H9 (cell line): ENCODE measurements around the gene KIF6. TPM values are rescaled to one million over a fixed set of nuclear protein-coding genes. Genes with fewer than 3 reads are reported as not detected.

ENCODE experiments used
- DNase-seq: peaks from one replicate; pipeline ENCODE4 v3.0.0-alpha.2; 2017
- H2AFZ ChIP-seq: one replicate; pipeline ENCODE4 v1.6.1; 2013; ENCODE audit warnings: mild to moderate bottlenecking, low read length, control low read depth, moderate library complexity
- H2AK5ac ChIP-seq: 2 replicates; pipeline ENCODE4 v1.6.1; 2013; ENCODE audit warnings: low read length, control low read depth, mixed read lengths; ENCODE audit not compliant: insufficient read length
- H2BK120ac ChIP-seq: one replicate; pipeline ENCODE4 v1.6.1; 2013; ENCODE audit warnings: low read depth, mild to moderate bottlenecking, low read length, control low read depth, inconsistent platforms; ENCODE audit not compliant: poor library complexity, severe bottlenecking
- H2BK12ac ChIP-seq: 2 replicates; pipeline ENCODE4 v1.6.1; 2013; ENCODE audit warnings: low read length, control low read depth, mixed read lengths, low read depth; ENCODE audit not compliant: insufficient read length
- H2BK15ac ChIP-seq: 2 replicates; pipeline ENCODE4 v1.6.1; 2013; ENCODE audit warnings: low read depth, low read length, control low read depth
- H2BK20ac ChIP-seq: one replicate; pipeline ENCODE4 v1.6.1; 2013; ENCODE audit warnings: low read depth, mild to moderate bottlenecking, low read length, control low read depth, inconsistent platforms; ENCODE audit not compliant: poor library complexity, severe bottlenecking
- H2BK5ac ChIP-seq: 2 replicates; pipeline ENCODE4 v1.6.1; 2013; ENCODE audit warnings: low read length, control low read depth, mixed read lengths; ENCODE audit not compliant: insufficient read length
- H3K14ac ChIP-seq: 2 replicates; pipeline ENCODE4 v1.6.1; 2013; ENCODE audit warnings: low read length, control low read depth; ENCODE audit not compliant: insufficient read depth
- H3K18ac ChIP-seq: 2 replicates; pipeline ENCODE4 v1.6.1; 2013; ENCODE audit warnings: low read depth, mild to moderate bottlenecking, mixed read lengths, low read length, control low read depth; ENCODE audit not compliant: insufficient read length
- H3K23ac ChIP-seq: 2 replicates; pipeline ENCODE4 v1.6.1; 2013; ENCODE audit warnings: low read length, control low read depth, mixed read lengths, low read depth; ENCODE audit not compliant: insufficient read length
- H3K23me2 ChIP-seq: 2 replicates; pipeline ENCODE4 v1.6.1; 2013; ENCODE audit warnings: low read depth, mild to moderate bottlenecking, mixed read lengths, low read length, control low read depth; ENCODE audit not compliant: insufficient read length, poor library complexity, severe bottlenecking
- H3K27ac ChIP-seq: 2 replicates; pipeline ENCODE4 v1.5.1; 2013; ENCODE audit warnings: low read length, control low read depth, mixed read lengths, low read depth; ENCODE audit not compliant: insufficient read length
- H3K27me3 ChIP-seq: 2 replicates; pipeline ENCODE4 v1.6.1; 2013; ENCODE audit warnings: low read length, control low read depth, inconsistent platforms; ENCODE audit not compliant: insufficient read depth
- H3K4ac ChIP-seq: 2 replicates; pipeline ENCODE4 v1.6.1; 2013; ENCODE audit warnings: low read depth, mild to moderate bottlenecking, control low read depth, inconsistent platforms, low read length, moderate library complexity
- H3K4me1 ChIP-seq: 2 replicates; pipeline ENCODE4 v1.6.1; 2013; ENCODE audit warnings: low read length, control low read depth, inconsistent platforms; ENCODE audit not compliant: insufficient read depth
- H3K4me2 ChIP-seq: 2 replicates; pipeline ENCODE4 v1.6.1; 2013; ENCODE audit warnings: low read length, control low read depth, mixed read lengths; ENCODE audit not compliant: insufficient read length, insufficient read depth
- H3K56ac ChIP-seq: 2 replicates; pipeline ENCODE4 v1.6.1; 2013; ENCODE audit warnings: low read depth, mild to moderate bottlenecking, mixed read lengths, low read length, control low read depth; ENCODE audit not compliant: insufficient read length
- H3K79me1 ChIP-seq: 2 replicates; pipeline ENCODE4 v1.6.1; 2013; ENCODE audit warnings: low read depth, mild to moderate bottlenecking, moderate library complexity, low read length, control low read depth, inconsistent platforms; ENCODE audit not compliant: insufficient read depth, poor library complexity, severe bottlenecking
- H3K79me2 ChIP-seq: 2 replicates; pipeline ENCODE4 v1.6.1; 2013; ENCODE audit warnings: low read length, control low read depth, inconsistent platforms; ENCODE audit not compliant: insufficient read depth
- H3K9ac ChIP-seq: 2 replicates; pipeline ENCODE4 v1.6.1; 2013; ENCODE audit warnings: low read length, control low read depth, mixed read lengths; ENCODE audit not compliant: insufficient read length; ENCODE audit errors: extremely low read depth
- H3K9me3 ChIP-seq: one replicate; pipeline ENCODE4 v1.6.1; 2013; ENCODE audit warnings: low read depth, low read length, inconsistent platforms; ENCODE audit not compliant: control insufficient read depth
- H3T11ph ChIP-seq: one replicate; pipeline ENCODE4 v1.6.1; 2013; ENCODE audit warnings: mild to moderate bottlenecking, low read length, control low read depth, inconsistent platforms
- H4K20me1 ChIP-seq: one replicate; pipeline ENCODE4 v1.6.1; 2013; ENCODE audit not compliant: control insufficient read depth, insufficient read length, insufficient read depth
- H4K5ac ChIP-seq: 2 replicates; pipeline ENCODE4 v1.6.1; 2013; ENCODE audit warnings: low read depth, mild to moderate bottlenecking, mixed read lengths, low read length, control low read depth; ENCODE audit not compliant: insufficient read length
- H4K8ac ChIP-seq: replicated peaks from 2 replicates; pipeline ENCODE4 v1.6.1; 2013; ENCODE audit warnings: low read length, control low read depth, mixed read lengths, low read depth; ENCODE audit not compliant: insufficient read length
- H4K91ac ChIP-seq: 2 replicates; pipeline ENCODE4 v1.6.1; 2013; ENCODE audit warnings: low read depth, mild to moderate bottlenecking, moderate library complexity, mixed read lengths, low read length, control low read depth; ENCODE audit not compliant: insufficient read length
- H3K27ac Mint-ChIP-seq, 3 experiments: 2 replicates in 2 of 3; 3 replicates in 1 of 3; pipeline ENCODE4 v1.8.0; 2020 to 2021; ENCODE audit warnings: mixed read lengths in 3 of 3, mild to moderate bottlenecking in 1 of 3, moderate library complexity in 1 of 3
- H3K27me3 Mint-ChIP-seq: 2 replicates; pipeline ENCODE4 v1.8.0; 2021; ENCODE audit warnings: low read depth, mild to moderate bottlenecking, moderate library complexity, mixed read lengths
- H3K36me3 Mint-ChIP-seq, 3 experiments: 2 replicates in 2 of 3; 3 replicates in 1 of 3; pipeline ENCODE4 v1.8.0; 2020 to 2021; ENCODE audit warnings: low read depth in 3 of 3, mixed read lengths in 3 of 3; ENCODE audit not compliant: insufficient read depth in 1 of 3
- H3K4me1 Mint-ChIP-seq, 2 experiments: 2 replicates each; pipeline ENCODE4 v1.8.0; 2020; ENCODE audit warnings: mixed read lengths in 2 of 2
- H3K4me3 Mint-ChIP-seq, 2 experiments: 2 replicates in 1 of 2; 3 replicates in 1 of 2; pipeline ENCODE4 v1.8.0; 2020 to 2021; ENCODE audit warnings: mild to moderate bottlenecking in 2 of 2, mixed read lengths in 2 of 2, moderate library complexity in 1 of 2
- H3K9me3 Mint-ChIP-seq, 2 experiments: 2 replicates in 1 of 2; 3 replicates in 1 of 2; pipeline ENCODE4 v1.8.0; 2020; ENCODE audit warnings: mild to moderate bottlenecking in 2 of 2, mixed read lengths in 2 of 2, moderate library complexity in 1 of 2
- WGBS: extraction: QIAGEN DNeasy Blood & Tissue Kit; methylation state at CpG from one replicate; pipeline ENCODE4 v1.1.7; 2013; ENCODE audit warnings: missing lambda C conversion rate, low lambda C conversion rate, mixed read lengths; ENCODE audit not compliant: insufficient read length; ENCODE audit errors: extremely low coverage; 5-methylcytosine and 5-hydroxymethylcytosine counted together
- total RNA-seq: library from RNA; stranded (reverse); gene quantifications from 2 replicates; pipeline ENCODE4 v1.2.1, GENCODE V29; 2021
- TF ChIP-seq, protein P1 (sequence below): fragments of 200-600 bp; sonication (generic); conservative IDR thresholded peaks from 3 replicates; pipeline ENCODE4 v1.8.0; 2021; ENCODE audit warnings: antibody characterized with exemption, mild to moderate bottlenecking

Gene KIF6
- total RNA-seq, 1 experiment from 2014 or later = 0.63 TPM

DNA sequence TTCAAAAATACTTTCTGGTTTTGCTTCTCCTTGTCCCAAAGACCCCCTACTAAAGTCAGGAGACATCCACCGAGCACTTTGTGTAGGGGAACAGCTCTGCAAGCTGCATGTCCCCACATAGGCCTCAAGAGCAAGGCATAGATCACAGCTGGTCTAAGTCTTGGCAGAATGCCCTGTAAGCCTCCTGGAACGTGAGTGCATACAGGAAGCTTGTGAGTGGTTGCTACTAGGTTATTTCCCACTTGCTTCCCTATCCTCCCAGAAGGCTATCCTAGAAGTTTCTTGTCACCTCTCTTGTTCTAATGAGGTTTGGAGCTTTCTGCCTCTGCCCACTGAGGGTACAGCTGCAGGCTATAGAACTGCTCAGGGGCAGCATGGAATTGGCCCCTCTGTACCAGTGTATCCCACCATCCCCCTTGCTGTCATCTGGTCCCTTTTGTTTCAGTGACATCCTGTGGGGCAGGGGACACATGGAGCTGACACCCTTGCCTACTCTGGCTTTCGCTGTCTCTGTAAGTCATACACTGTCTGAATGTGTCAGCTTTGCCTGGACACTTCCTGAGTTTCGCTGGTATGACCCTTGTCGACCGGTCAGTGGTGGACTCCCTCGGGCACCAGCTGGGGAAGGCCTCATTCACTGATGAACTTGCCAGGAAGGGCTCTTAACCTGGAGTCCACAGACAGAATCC, 367.1 kb downstream of the KIF6 start:
- Mint-ChIP-seq H3K4me3 (no peak overlapping the region), H3K27me3 (peaks cover 15% of the 10 kb centered on the region), H3K9me3 (no peaks in the 10 kb centered on the region), H3K4me1 (peaks cover 6 to 11% of the 10 kb centered on the region in 2 experiments), H3K36me3 (no peaks in the 10 kb centered on the region), H3K27ac (no peak overlapping the region)
- H3K23ac ChIP-seq = no peak overlapping the region
- no peaks in the 10 kb centered on the region for H3K79me2 ChIP-seq
- no CpG with 5 or more reads among the region's 7 CpGs for WGBS
- H2BK15ac ChIP-seq = no peak overlapping the region
- H2AK5ac ChIP-seq = no peak overlapping the region
- H3K56ac ChIP-seq = no peak overlapping the region
- H4K91ac ChIP-seq = no peak overlapping the region
- H3K14ac ChIP-seq = no peak overlapping the region
- H4K8ac ChIP-seq = no peak overlapping the region
- no peak overlapping the region for H3T11ph ChIP-seq
- no peaks in the 10 kb centered on the region for H3K27me3 ChIP-seq
- H2BK120ac ChIP-seq = no peak overlapping the region
- H2BK12ac ChIP-seq = no peak overlapping the region
- no peak overlapping the region for H3K9ac ChIP-seq
- H3K27ac ChIP-seq = no peak overlapping the region
- no peaks in the 10 kb centered on the region for H3K79me1 ChIP-seq
- H3K18ac ChIP-seq = no peak overlapping the region
- H2AFZ ChIP-seq = no peak overlapping the region
- H3K23me2 ChIP-seq = no peaks in the 10 kb centered on the region
- no peaks in the 10 kb centered on the region for H3K9me3 ChIP-seq
- peak; percentile 14 for DNase-seq
- no peaks in the 10 kb centered on the region for H3K4me1 ChIP-seq
- TF ChIP-seq, protein P1, sequence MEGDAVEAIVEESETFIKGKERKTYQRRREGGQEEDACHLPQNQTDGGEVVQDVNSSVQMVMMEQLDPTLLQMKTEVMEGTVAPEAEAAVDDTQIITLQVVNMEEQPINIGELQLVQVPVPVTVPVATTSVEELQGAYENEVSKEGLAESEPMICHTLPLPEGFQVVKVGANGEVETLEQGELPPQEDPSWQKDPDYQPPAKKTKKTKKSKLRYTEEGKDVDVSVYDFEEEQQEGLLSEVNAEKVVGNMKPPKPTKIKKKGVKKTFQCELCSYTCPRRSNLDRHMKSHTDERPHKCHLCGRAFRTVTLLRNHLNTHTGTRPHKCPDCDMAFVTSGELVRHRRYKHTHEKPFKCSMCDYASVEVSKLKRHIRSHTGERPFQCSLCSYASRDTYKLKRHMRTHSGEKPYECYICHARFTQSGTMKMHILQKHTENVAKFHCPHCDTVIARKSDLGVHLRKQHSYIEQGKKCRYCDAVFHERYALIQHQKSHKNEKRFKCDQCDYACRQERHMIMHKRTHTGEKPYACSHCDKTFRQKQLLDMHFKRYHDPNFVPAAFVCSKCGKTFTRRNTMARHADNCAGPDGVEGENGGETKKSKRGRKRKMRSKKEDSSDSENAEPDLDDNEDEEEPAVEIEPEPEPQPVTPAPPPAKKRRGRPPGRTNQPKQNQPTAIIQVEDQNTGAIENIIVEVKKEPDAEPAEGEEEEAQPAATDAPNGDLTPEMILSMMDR = no peak
- H2BK20ac ChIP-seq = no peak overlapping the region
- no peak overlapping the region for H3K4ac ChIP-seq
- no peaks in the 10 kb centered on the region for H4K20me1 ChIP-seq
- H4K5ac ChIP-seq = no peak overlapping the region
- H2BK5ac ChIP-seq = no peak overlapping the region
- H3K4me2 ChIP-seq = no peak overlapping the region
